WTC11 (cell line): ENCODE measurements around the gene BCL7B. TPM values are rescaled to one million over a fixed set of nuclear protein-coding genes. Genes with fewer than 3 reads are reported as not detected.
A peak's percentile ranks its signal among the peaks of the same experiment; 100 is the strongest.

ENCODE experiments used
- ATAC-seq: fragments of 200-7000 bp; cut with Tn5 transposase; 2 replicates; pipeline ENCODE4 v1.10.0; 2021; ENCODE audit warnings: mild to moderate bottlenecking, moderate library complexity
- CTCF ChIA-PET: fragments of 300-600 bp; sonication (Branson Sonifier 250); formaldehyde crosslinking; loops from one replicate; lab custom pipeline; 2021; ENCODE audit warnings: antibody characterized with exemption; lab: Charles Lee
- POLR2A ChIA-PET: fragments of 350-600 bp; sonication (Branson Sonifier 250); formaldehyde crosslinking; loops from one replicate; lab custom pipeline; 2021; ENCODE audit warnings: antibody characterized with exemption; lab: Charles Lee
- DNase-seq: peaks from one replicate; pipeline ENCODE4 v3.0.0; 2021; ENCODE audit warnings: low spot score
- H3K27ac Mint-ChIP-seq: 2 replicates; pipeline ENCODE4 v1.8.0; 2021; ENCODE audit warnings: mixed read lengths
- H3K27me3 Mint-ChIP-seq: 2 replicates; pipeline ENCODE4 v1.8.0; 2021; ENCODE audit warnings: low read depth, mild to moderate bottlenecking, moderate library complexity, mixed read lengths
- H3K36me3 Mint-ChIP-seq: 2 replicates; pipeline ENCODE4 v1.8.0; 2021; ENCODE audit warnings: mixed read lengths
- H3K4me1 Mint-ChIP-seq: 2 replicates; pipeline ENCODE4 v1.8.0; 2022; ENCODE audit warnings: mixed read lengths
- H3K4me3 Mint-ChIP-seq: 2 replicates; pipeline ENCODE4 v1.8.0; 2021; ENCODE audit warnings: mild to moderate bottlenecking, moderate library complexity, mixed read lengths
- H3K9me3 Mint-ChIP-seq: 2 replicates; pipeline ENCODE4 v1.8.0; 2021; ENCODE audit warnings: mixed read lengths
- FOXK1 ChIP-seq: sonication (generic); formaldehyde crosslinking; IDR thresholded peaks from 2 replicates; pipeline ENCODE4 v1.8.0; 2022; ENCODE audit warnings: mild to moderate bottlenecking, moderate library complexity, missing genetic modification reagents
- FOXP1 ChIP-seq: sonication (generic); formaldehyde crosslinking; IDR thresholded peaks from 2 replicates; pipeline ENCODE4 v1.8.0; 2022; ENCODE audit warnings: missing genetic modification reagents, mild to moderate bottlenecking, moderate library complexity, borderline replicate concordance
- GABPB1 ChIP-seq: sonication (generic); formaldehyde crosslinking; IDR thresholded peaks from 2 replicates; pipeline ENCODE4 v1.8.1; 2023; ENCODE audit warnings: mild to moderate bottlenecking, missing genetic modification reagents
- GRHL2 ChIP-seq: fragments of 250-450 bp; sonication (Bioruptor Pico); IDR thresholded peaks from 2 replicates; pipeline ENCODE4 v1.8.0; 2022; ENCODE audit warnings: mild to moderate bottlenecking, moderate library complexity; ENCODE audit not compliant: insufficient replicate concordance, severe bottlenecking
- JAZF1 ChIP-seq: fragments of 250-450 bp; sonication (Bioruptor Pico); IDR thresholded peaks from 2 replicates; pipeline ENCODE4 v1.9.0; 2021; ENCODE audit warnings: moderate library complexity, mild to moderate bottlenecking, inconsistent platforms
- JUN ChIP-seq: sonication (generic); formaldehyde crosslinking; IDR thresholded peaks from 2 replicates; pipeline ENCODE4 v1.8.0; 2023; ENCODE audit warnings: mild to moderate bottlenecking, missing genetic modification reagents
- MXD4 ChIP-seq: fragments of 250-450 bp; sonication (Bioruptor Pico); IDR thresholded peaks from 2 replicates; pipeline ENCODE4 v1.8.0; 2021; ENCODE audit warnings: mild to moderate bottlenecking, moderate library complexity, borderline replicate concordance
- MYBL2 ChIP-seq: sonication (generic); formaldehyde crosslinking; IDR thresholded peaks from 2 replicates; pipeline ENCODE4 v1.8.1; 2023; ENCODE audit warnings: mild to moderate bottlenecking, moderate library complexity, missing genetic modification reagents
- NR2C2 ChIP-seq: sonication (generic); formaldehyde crosslinking; IDR thresholded peaks from 2 replicates; pipeline ENCODE4 v1.8.0; 2022; ENCODE audit warnings: mild to moderate bottlenecking, missing genetic modification reagents
- OVOL2 ChIP-seq: fragments of 250-450 bp; sonication (Bioruptor Pico); IDR thresholded peaks from 2 replicates; pipeline ENCODE4 v1.9.0; 2021; ENCODE audit warnings: mild to moderate bottlenecking, borderline replicate concordance
- SMAD4 ChIP-seq: sonication (generic); formaldehyde crosslinking; IDR thresholded peaks from 2 replicates; pipeline ENCODE4 v1.8.0; 2022; ENCODE audit warnings: mild to moderate bottlenecking, missing genetic modification reagents
- TEAD1 ChIP-seq: sonication (generic); formaldehyde crosslinking; IDR thresholded peaks from 2 replicates; pipeline ENCODE4 v1.8.0; 2022; ENCODE audit warnings: mild to moderate bottlenecking, missing genetic modification reagents
- TP53 ChIP-seq: sonication (generic); formaldehyde crosslinking; IDR thresholded peaks from 2 replicates; pipeline ENCODE4 v1.8.1; 2023; ENCODE audit warnings: mild to moderate bottlenecking, missing genetic modification reagents
- ZNF121 ChIP-seq: sonication (generic); formaldehyde crosslinking; IDR thresholded peaks from 2 replicates; pipeline ENCODE4 v1.8.0; 2023; ENCODE audit warnings: missing genetic modification reagents
- ZNF263 ChIP-seq: sonication (generic); formaldehyde crosslinking; IDR thresholded peaks from 2 replicates; pipeline ENCODE4 v1.8.1; 2022; ENCODE audit warnings: low read depth, mild to moderate bottlenecking, moderate library complexity, missing genetic modification reagents
- total RNA-seq: library from RNA; stranded (reverse); gene quantifications from 3 replicates; pipeline ENCODE4 v1.2.3, GENCODE V29; 2021
- TF ChIP-seq, protein P1 (sequence below): sonication (generic); formaldehyde crosslinking; IDR thresholded peaks from 2 replicates; pipeline ENCODE4 v1.8.0; 2023; ENCODE audit warnings: missing genetic modification reagents, mild to moderate bottlenecking, borderline replicate concordance
- TF ChIP-seq, protein P2 (sequence below): fragments of 200-600 bp; IDR thresholded peaks from 2 replicates; pipeline ENCODE4 v1.8.0; 2022; ENCODE audit warnings: antibody characterized with exemption
- TF ChIP-seq, protein P3 (sequence below): fragments of 250-450 bp; sonication (Bioruptor Pico); IDR thresholded peaks from 2 replicates; pipeline ENCODE4 v1.9.0; 2021; ENCODE audit warnings: moderate library complexity, mild to moderate bottlenecking, inconsistent platforms, borderline replicate concordance
- TF ChIP-seq, protein P4 (sequence below): sonication (generic); formaldehyde crosslinking; conservative IDR thresholded peaks from 2 replicates; pipeline ENCODE4 v1.8.1; 2023; ENCODE audit warnings: mild to moderate bottlenecking, low read depth, missing genetic modification reagents, moderate library complexity
- TF ChIP-seq, protein P5 (sequence below): sonication (generic); formaldehyde crosslinking; IDR thresholded peaks from 2 replicates; pipeline ENCODE4 v1.8.0; 2022; ENCODE audit warnings: mild to moderate bottlenecking, missing genetic modification reagents
- TF ChIP-seq, protein P6 (sequence below): fragments of 250-450 bp; sonication (Bioruptor Pico); IDR thresholded peaks from 2 replicates; pipeline ENCODE4 v2.1.2; 2022; ENCODE audit warnings: mild to moderate bottlenecking, moderate library complexity
- TF ChIP-seq, protein P7 (sequence below): sonication (generic); formaldehyde crosslinking; IDR thresholded peaks from 2 replicates; pipeline ENCODE4 v1.8.1; 2022; ENCODE audit warnings: mild to moderate bottlenecking, moderate library complexity, missing genetic modification reagents

BCL7B gene
- total RNA-seq, 1 experiment from 2014 or later = 28.5 TPM

DNA sequence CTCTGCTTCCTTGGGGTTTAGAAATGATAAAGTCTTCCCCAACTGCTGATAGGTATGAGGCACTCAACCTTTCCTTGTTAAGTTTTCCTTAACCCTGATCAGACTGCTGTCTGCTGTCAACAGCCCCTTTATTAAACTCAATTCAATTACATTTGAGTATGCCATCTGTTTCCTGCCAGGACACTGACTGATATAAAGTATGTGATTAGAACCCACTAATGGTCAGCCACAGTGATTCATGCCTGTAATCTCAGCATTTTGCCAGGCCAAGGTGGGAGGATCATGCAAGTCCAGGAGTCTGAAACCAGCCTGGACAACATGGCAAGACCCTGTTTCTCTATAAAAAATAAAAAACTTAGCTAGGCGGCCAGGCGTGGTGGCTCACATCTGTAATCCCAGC lies 53.5 kb downstream of the BCL7B start (continued):
- TF ChIP-seq, protein P1, sequence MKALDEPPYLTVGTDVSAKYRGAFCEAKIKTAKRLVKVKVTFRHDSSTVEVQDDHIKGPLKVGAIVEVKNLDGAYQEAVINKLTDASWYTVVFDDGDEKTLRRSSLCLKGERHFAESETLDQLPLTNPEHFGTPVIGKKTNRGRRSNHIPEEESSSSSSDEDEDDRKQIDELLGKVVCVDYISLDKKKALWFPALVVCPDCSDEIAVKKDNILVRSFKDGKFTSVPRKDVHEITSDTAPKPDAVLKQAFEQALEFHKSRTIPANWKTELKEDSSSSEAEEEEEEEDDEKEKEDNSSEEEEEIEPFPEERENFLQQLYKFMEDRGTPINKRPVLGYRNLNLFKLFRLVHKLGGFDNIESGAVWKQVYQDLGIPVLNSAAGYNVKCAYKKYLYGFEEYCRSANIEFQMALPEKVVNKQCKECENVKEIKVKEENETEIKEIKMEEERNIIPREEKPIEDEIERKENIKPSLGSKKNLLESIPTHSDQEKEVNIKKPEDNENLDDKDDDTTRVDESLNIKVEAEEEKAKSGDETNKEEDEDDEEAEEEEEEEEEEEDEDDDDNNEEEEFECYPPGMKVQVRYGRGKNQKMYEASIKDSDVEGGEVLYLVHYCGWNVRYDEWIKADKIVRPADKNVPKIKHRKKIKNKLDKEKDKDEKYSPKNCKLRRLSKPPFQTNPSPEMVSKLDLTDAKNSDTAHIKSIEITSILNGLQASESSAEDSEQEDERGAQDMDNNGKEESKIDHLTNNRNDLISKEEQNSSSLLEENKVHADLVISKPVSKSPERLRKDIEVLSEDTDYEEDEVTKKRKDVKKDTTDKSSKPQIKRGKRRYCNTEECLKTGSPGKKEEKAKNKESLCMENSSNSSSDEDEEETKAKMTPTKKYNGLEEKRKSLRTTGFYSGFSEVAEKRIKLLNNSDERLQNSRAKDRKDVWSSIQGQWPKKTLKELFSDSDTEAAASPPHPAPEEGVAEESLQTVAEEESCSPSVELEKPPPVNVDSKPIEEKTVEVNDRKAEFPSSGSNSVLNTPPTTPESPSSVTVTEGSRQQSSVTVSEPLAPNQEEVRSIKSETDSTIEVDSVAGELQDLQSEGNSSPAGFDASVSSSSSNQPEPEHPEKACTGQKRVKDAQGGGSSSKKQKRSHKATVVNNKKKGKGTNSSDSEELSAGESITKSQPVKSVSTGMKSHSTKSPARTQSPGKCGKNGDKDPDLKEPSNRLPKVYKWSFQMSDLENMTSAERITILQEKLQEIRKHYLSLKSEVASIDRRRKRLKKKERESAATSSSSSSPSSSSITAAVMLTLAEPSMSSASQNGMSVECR = no peak
- TF ChIP-seq TP53 = no peak
- TF ChIP-seq SMAD4 (CRISPR knock-in tag) = no peak
- TF ChIP-seq, protein P2, sequence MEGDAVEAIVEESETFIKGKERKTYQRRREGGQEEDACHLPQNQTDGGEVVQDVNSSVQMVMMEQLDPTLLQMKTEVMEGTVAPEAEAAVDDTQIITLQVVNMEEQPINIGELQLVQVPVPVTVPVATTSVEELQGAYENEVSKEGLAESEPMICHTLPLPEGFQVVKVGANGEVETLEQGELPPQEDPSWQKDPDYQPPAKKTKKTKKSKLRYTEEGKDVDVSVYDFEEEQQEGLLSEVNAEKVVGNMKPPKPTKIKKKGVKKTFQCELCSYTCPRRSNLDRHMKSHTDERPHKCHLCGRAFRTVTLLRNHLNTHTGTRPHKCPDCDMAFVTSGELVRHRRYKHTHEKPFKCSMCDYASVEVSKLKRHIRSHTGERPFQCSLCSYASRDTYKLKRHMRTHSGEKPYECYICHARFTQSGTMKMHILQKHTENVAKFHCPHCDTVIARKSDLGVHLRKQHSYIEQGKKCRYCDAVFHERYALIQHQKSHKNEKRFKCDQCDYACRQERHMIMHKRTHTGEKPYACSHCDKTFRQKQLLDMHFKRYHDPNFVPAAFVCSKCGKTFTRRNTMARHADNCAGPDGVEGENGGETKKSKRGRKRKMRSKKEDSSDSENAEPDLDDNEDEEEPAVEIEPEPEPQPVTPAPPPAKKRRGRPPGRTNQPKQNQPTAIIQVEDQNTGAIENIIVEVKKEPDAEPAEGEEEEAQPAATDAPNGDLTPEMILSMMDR = no peak
- TF ChIP-seq, protein P3, sequence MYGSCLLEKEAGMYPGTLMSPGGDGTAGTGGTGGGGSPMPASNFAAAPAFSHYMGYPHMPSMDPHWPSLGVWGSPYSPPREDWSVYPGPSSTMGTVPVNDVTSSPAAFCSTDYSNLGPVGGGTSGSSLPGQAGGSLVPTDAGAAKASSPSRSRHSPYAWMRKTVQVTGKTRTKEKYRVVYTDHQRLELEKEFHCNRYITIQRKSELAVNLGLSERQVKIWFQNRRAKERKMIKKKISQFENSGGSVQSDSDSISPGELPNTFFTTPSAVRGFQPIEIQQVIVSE = no peak
- TF ChIP-seq GABPB1 = no peak

DNA sequence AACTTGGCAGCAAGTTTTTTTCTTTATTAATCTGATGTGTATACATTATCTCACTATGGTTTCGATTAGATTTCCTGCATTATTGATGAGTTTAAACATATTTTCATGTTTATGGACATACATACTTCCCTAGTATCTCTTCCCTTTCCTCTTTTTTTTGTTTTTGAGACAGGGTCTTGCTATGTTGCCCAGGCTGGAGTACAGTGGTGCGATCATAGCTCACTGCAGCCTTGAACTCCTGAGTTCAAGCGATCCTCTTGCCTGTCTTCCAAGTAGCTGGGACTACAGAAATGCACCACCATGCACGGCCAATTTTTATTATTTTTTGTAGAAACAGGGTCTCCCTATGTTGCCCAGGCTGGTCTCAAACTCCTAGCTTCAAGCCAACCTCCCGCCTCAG lies 54.3 kb downstream of the BCL7B start:
- ATAC-seq (no peak), DNase-seq (no peak)
- Mint-ChIP-seq H3K36me3 (peaks cover 69% of the 10 kb centered on the region), H3K4me1 (no peaks in the 10 kb centered on the region), H3K27me3 (no peaks in the 10 kb centered on the region), H3K27ac (no peak overlapping the region), H3K4me3 (no peak overlapping the region), H3K9me3 (no peaks in the 10 kb centered on the region)
- TF ChIP-seq TP53 (no peak), ZNF121 (peak; percentile 65; the same call in 1 of the 2 replicates)
- CTCF ChIA-PET = no interaction called here
- POLR2A ChIA-PET = no interaction called here

DNA sequence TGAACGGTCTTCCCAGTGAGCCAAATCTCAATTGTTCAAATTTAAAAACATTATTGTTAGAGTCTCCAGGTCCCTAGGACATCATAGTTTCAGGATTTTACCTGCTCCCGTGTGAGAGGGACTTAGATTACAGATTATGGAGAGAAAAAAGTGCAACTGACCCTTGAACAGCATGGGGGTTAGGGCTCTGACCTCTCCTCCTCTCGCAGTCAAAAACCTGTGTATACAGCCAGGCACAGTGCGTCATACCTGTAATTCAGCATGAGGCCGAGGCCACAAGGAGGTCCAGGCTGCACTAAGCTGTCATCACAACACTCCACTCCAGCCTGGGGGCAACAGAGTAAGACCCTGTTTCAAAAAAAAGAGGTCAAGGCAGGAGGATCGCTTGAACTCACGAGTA lies 60.9 kb downstream of the BCL7B start:
- ChIA-PET POLR2A (interaction anchor here (0.7 kb wide), 1 partner anchor 10 kb away, joined by 7 read pairs; no protein-coding TSS in a partner anchor), CTCF (no interaction called here)
- Mint-ChIP-seq H3K36me3 (peaks cover 81% of the 10 kb centered on the region), H3K27me3 (no peaks in the 10 kb centered on the region), H3K4me3 (no peak overlapping the region), H3K9me3 (no peaks in the 10 kb centered on the region), H3K4me1 (no peaks in the 10 kb centered on the region), H3K27ac (no peak overlapping the region)
- no peak for ATAC-seq
- DNase-seq = no peak
- TF ChIP-seq, protein P4, sequence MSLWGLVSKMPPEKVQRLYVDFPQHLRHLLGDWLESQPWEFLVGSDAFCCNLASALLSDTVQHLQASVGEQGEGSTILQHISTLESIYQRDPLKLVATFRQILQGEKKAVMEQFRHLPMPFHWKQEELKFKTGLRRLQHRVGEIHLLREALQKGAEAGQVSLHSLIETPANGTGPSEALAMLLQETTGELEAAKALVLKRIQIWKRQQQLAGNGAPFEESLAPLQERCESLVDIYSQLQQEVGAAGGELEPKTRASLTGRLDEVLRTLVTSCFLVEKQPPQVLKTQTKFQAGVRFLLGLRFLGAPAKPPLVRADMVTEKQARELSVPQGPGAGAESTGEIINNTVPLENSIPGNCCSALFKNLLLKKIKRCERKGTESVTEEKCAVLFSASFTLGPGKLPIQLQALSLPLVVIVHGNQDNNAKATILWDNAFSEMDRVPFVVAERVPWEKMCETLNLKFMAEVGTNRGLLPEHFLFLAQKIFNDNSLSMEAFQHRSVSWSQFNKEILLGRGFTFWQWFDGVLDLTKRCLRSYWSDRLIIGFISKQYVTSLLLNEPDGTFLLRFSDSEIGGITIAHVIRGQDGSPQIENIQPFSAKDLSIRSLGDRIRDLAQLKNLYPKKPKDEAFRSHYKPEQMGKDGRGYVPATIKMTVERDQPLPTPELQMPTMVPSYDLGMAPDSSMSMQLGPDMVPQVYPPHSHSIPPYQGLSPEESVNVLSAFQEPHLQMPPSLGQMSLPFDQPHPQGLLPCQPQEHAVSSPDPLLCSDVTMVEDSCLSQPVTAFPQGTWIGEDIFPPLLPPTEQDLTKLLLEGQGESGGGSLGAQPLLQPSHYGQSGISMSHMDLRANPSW (CRISPR knock-in tag) = no peak
- TF ChIP-seq, protein P5, sequence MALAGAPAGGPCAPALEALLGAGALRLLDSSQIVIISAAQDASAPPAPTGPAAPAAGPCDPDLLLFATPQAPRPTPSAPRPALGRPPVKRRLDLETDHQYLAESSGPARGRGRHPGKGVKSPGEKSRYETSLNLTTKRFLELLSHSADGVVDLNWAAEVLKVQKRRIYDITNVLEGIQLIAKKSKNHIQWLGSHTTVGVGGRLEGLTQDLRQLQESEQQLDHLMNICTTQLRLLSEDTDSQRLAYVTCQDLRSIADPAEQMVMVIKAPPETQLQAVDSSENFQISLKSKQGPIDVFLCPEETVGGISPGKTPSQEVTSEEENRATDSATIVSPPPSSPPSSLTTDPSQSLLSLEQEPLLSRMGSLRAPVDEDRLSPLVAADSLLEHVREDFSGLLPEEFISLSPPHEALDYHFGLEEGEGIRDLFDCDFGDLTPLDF (CRISPR knock-in tag) = no peak
- TF ChIP-seq FOXK1 (CRISPR knock-in tag) (no peak), MXD4 (CRISPR knock-in tag) (no peak), ZNF263 (CRISPR knock-in tag) (no peak), NR2C2 (CRISPR knock-in tag) (no peak), MYBL2 (no peak), FOXP1 (CRISPR knock-in tag) (no peak), TP53 (no peak), TEAD1 (CRISPR knock-in tag) (no peak), JAZF1 (CRISPR knock-in tag) (no peak), OVOL2 (CRISPR knock-in tag) (no peak), JUN (CRISPR knock-in tag) (no peak), GRHL2 (CRISPR knock-in tag) (no peak)
- TF ChIP-seq, protein P6, sequence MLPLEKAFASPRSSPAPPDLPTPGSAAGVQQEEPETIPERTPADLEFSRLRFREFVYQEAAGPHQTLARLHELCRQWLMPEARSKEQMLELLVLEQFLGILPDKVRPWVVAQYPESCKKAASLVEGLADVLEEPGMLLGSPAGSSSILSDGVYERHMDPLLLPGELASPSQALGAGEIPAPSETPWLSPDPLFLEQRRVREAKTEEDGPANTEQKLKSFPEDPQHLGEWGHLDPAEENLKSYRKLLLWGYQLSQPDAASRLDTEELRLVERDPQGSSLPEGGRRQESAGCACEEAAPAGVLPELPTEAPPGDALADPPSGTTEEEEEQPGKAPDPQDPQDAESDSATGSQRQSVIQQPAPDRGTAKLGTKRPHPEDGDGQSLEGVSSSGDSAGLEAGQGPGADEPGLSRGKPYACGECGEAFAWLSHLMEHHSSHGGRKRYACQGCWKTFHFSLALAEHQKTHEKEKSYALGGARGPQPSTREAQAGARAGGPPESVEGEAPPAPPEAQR (CRISPR knock-in tag) = no peak
- TF ChIP-seq, protein P7, sequence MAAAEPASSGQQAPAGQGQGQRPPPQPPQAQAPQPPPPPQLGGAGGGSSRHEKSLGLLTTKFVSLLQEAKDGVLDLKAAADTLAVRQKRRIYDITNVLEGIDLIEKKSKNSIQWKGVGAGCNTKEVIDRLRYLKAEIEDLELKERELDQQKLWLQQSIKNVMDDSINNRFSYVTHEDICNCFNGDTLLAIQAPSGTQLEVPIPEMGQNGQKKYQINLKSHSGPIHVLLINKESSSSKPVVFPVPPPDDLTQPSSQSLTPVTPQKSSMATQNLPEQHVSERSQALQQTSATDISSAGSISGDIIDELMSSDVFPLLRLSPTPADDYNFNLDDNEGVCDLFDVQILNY (CRISPR knock-in tag) = no peak
